ENCODE measurements around the gene ERG.

GRCh38 chr21:38470755-38471154 is 27.5 kb downstream of the ERG start:
- TF ChIP-seq REST (IDR thresholded peaks at IDR 0.05; ENCODE audit: insufficient read depth in 1 of 2, low read depth in 2 of 2, low read length in 2 of 2) (no peak), POLR2AphosphoS5 (IDR thresholded peaks at IDR 0.05; ENCODE audit: low read depth, low read length) (no peak), TAF1 (IDR thresholded peaks at IDR 0.05; ENCODE audit: borderline replicate concordance, insufficient read depth, low read length) (no peak)
